ENCODE measurements around the gene HJV.

The HJV gene

DNA sequence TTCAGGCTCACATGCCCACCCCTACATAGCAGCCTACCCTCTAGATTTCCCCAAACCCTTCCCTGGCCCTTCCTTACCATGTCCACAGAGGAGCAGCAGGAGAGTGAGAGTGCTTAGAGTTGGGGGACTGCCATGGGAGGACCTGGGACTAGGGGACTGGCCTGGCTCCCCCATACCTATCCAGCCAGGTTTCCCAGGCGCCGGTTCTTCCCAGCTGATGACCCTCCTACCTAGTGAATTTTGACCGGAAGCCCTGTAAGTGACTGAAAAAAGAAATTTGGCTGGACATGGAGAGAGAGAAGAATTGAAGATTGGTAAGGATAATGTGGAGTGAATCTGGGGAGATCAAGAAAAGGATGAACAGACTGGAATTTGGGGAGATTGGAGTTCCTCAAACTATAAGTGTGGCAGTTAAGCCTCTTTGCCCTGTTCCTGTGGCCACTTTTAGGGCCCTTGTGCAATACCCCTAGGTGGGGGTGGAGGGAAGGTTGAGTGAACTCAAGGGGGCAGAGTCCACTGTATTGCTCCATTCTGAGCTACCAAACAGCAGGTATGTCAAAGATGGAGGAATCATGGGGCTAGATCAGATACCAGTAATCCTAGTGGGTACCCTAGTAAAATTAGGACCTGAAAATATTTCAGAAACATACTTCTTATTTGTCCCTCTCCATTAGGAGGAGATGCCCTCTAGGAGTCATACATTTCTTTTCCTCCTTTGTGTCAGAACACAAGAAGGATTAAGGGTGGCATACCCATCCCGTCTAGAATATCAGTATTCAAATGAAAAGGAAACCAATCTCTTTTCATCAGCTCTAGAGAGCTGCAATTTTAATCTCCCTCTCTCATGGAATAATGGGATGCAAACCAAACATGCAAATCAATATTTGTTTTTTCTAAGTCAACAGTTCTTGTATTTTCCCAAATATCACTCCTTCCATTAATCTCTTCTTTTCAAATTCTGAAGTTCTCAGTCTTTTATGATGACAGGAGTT, 1.2 kb downstream of the HJV start:
- no peak for DNase-seq

- DNase-seq: no peak
These were observed 2.1 kb downstream of the HJV start for GRCh38 chr1:146019231-146020057.

GRCh38 chr1:146016891-146017290, 4.6 kb downstream of the HJV start:
- DNase-seq: no peak

DNA sequence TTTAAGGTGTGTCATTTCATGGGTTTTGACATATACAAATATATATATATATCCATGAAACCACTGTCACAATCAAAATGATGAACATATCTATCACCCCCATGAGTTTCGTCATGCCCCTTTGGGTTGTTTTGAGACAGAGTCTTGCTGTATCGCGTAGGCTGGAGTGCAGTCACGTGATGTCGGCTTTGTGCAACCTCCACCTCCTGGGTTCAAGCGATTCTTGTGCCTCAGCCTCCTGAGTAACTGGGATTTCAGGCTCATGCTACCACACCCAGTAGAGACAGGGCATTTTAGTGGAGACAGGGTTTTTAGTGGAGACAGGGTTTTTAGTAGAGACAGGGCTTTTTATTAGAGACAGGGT, 8.0 kb downstream of the HJV start:
- DNase-seq: no peak

DNA sequence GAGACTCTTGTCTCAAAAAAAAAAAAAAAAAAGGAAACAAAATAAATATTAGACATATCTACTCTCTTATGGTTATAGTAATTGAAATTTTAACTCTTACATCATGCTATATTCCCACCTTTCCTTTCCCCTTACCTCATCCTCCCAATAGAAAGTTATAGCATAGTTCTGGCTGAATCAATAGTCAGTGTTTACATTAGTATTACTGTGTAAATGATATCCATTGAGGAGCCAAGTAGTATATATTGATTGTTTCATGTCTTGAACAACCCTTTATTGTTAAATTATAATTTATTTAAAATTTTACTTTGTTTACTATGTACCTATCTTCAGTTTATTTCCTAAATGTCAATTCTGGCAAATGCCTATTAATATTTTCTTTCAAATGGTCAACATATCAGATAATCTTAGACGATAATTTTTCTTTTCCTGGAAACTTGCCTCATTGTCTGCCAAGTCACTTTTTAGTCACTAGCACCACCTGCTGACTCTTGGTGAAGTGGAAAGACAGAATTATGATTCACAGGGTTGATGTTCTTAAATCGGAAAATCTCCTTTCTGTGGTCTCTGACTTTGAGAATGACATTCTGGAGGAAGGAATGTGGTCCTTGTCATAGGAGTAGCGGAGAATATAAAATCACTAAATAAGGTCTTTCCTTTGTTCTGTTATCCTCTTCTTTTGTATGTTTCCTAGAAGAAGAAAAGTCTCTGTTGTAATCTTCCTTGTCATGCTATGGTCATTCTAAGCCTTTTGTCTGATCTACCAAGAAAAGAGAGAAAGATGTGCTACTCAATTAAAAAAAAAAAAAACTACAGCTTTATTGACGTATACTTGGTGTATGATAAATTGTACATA, 8.6 kb downstream of the HJV start:
- DNase-seq: peak; percentile 57

- DNase-seq: no peak
These were observed 11.3 kb downstream of the HJV start for GRCh38 chr1:146010126-146010738.

GRCh38 chr1:146007489-146008133, 13.9 kb downstream of the HJV start:
- DNase-seq: no peak

GRCh38 chr1:146001709-146002108, 19.8 kb downstream of the HJV start:
- DNase-seq: no peak

DNA sequence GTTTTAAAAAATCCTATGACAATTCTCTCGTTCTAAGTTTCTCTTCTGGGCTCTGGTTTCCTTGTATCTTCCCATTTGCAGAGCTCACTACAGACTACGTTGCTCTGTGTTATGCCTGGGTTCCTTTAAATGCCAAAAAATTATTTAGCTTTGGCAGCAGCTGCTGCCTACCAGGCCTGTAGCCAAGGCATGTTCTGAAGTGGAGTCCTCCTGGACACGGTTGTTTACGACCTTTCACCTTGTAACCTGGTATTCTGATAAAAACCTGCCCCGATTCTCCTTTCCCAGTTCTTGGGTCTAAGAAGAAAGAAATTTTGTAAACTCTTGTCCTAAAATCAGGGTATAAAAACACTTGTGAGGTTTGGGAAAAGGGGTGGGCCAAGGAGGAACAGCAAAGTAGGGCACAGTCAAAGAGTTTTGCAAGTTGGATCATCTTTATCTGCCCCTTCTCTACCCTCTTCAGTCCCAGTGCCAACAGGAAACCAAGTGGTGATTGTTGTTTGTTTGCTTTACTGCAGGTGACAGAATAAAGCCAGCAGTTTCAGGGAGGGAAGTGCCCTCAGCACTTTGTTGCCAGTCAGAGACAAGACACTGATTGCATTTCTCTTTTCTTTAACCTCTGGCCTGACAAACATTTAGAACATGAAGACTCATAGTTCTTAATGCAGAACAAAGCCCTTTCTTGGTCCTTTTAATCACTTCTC, 22.1 kb downstream of the HJV start:
- no peak for DNase-seq

DNA sequence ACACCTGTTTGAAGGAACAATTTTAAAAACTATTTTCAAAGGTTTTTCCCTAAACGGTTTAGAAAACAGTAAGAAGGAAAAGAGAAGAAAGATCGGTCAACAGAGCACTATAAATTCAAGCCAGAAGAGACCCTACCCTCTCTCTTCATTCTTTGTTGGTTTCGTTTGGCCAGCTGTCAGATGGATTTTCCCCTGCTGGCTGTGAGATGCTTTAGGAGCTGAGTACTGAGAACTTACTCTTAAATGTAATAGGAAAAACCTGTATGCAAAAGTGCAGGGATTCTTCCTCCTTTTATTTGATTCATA, 23.9 kb downstream of the HJV start:
- DNase-seq: no peak

GRCh38 chr1:145997016-145997717, 24.4 kb downstream of the HJV start:
- peak; percentile 37 for DNase-seq

GRCh38 chr1:145996433-145997015, 25.0 kb downstream of the HJV start, which contains the start of gene TXNIP:
Gene TXNIP (minus strand): TSS chr1:145996579. CDS start chr1:145996266, 313 bp downstream.
- DNase-seq: peak; percentile 87

- DNase-seq: no peak
These were observed 25.5 kb downstream of the HJV start for GRCh38 chr1:145995964-145996432.

DNA sequence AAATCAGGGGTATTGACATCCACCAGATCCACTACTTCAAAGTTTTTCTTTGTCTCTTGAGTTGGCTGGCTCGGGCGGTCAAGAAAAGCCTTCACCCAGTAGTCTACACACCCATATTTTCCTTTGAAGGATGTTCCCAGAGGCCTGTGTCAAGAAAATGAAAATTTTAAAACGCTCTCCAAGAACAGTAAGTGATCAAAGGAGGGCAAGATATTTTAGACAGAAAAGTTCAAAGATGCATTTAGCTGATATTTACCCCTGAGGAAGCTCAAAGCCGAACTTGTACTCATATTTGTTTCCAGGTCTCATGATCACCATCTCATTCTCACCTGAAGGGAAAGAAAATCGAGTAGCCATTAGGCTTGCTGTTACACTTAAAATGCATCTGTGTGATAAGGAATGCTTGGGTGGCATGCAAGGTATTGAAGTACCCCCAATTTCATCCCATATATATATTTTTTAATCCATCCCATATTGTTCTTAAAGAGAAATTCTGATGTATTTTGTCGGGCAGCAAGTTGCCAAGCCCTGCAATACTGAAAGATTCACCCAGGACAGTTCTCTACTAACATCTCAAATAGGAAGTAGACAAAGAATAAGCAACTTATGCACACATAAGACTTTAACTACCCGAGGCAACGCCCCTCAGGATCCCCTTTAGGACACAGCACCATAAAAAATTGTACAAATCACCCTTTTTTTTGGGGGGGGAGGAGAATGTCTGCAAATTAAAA, 26.2 kb downstream of the HJV start:
- no peak for DNase-seq

DNA sequence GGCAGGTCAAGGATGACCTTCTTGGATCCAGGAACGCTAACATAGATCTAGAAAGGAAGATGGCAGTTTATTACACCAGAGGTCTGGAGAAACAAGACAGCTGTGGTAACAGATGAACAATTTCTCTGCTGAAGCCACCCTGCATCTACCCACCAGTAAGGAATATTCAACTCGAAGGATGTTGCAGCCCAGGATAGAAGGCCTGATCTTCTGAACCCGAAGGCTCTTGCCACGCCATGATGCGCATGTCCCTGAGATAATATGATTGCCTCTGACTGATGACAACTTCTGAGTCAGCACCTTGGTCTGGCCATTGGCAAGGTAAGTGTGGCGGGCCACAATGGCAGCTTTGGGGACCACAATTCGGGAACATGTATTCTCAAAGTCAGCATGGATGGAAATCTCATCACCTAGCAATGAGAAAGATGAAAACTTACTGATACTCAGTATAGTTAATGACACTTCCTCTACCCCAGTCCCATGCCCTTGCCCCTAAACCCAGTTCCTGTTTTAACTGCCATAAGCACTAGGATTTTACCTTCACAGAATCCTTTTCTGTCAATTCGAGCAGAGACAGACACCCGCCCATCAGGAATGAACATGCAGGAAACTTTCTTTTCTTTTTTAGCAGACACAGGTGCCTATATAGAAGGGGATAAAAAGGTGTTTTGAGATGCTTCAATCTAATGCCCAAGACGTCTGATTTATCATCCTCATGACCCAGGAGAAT, 27.0 kb downstream of the HJV start:
- peak; percentile 43 for DNase-seq

DNA sequence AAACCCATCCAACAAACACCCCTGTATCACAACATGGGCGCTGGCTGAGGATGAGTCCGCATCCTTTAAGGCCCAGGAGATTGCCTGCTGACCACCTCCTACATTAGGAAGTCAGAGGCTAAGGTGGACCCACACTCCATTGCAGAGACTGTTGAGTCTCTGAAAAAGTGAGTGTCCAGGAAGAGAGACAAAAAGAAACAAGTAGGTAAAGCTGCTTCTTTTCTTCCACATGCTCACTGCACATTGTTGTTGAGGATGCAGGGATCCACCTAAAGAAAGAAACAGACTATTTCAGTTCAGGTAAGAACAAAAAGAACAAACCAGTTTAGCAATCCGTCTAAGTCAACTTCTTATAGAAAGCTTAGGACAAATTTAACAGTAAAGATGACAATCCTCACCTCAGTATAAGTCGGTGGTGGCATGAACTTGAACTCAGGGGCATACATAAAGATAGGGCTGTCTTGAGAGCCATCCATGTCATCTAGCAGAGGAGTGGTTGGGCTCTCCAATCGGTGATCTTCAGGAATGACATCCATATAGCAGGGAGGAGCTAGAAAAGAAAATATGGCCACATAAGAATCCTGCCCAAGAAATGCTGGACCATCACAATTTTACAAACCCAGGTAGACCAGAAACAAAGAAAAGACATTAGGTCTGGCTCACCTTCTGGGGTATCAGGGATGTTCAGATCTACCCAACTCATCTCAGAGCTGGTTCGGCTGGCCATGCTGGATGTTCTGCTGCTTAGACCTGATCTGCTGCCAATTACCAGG, 27.7 kb downstream of the HJV start:
- DNase-seq: no peak

GRCh38 chr1:145992958-145993617, 28.4 kb downstream of the HJV start:
- no peak for DNase-seq

Measured in activated CD8-positive, alpha-beta memory T cell treated with anti-CD3 and anti-CD28 coated beads, Interleukin-2, amount 50 U/mL, for 4 hours (primary cell).